ENCODE measurements around the gene TM6SF1. TPM values are rescaled to one million over a fixed set of nuclear protein-coding genes. Genes with fewer than 3 reads are reported as not detected.
A peak's percentile ranks its signal among the peaks of the same experiment; 100 is the strongest.

Gene TM6SF1
- total RNA-seq, 1 donor from 2014 or later: 2.1 TPM

GRCh38 chr15:83061680-83062079, 45.8 kb upstream of the TM6SF1 start:
- no peaks in the 10 kb centered on the region for H3K36me3 ChIP-seq (ENCODE audit: insufficient read depth, low read length)
- Mint-ChIP-seq H3K4me3 (ENCODE audit: unreplicated experiment) (no peak overlapping the region), H3K36me3 (ENCODE audit: low read depth, unreplicated experiment) (no peaks in the 10 kb centered on the region), H3K9me3 (ENCODE audit: unreplicated experiment) (no peaks in the 10 kb centered on the region), H3K4me1 (ENCODE audit: low read depth, unreplicated experiment) (peaks cover 4% of the 10 kb centered on the region), H3K27ac (ENCODE audit: unreplicated experiment) (no peak overlapping the region), H3K27me3 (ENCODE audit: low read depth, unreplicated experiment) (no peaks in the 10 kb centered on the region)
- no peak overlapping the region for H3K4me3 ChIP-seq (ENCODE audit: insufficient read depth, low read depth, low read length)
- TF ChIP-seq EZH2 (IDR thresholded peaks at IDR 0.05; ENCODE audit: insufficient read depth, low read length) (no peak), CTCF (IDR thresholded peaks at IDR 0.05; ENCODE audit: insufficient read depth, low read depth, low read length) (no peak)
- peak overlapping the region; percentile 49 for H3K4me2 ChIP-seq (ENCODE audit: low read length)
- FAIRE-seq (no peak), DNase-seq (ENCODE audit: low read depth) (peak; percentile 86)
- no peaks in the 10 kb centered on the region for H3K27me3 ChIP-seq (ENCODE audit: insufficient read depth, low read length)
- peaks cover 89% of the 10 kb centered on the region for H4K20me1 ChIP-seq (ENCODE audit: insufficient read depth, low read length)
- H3K9ac ChIP-seq (ENCODE audit: low read length): no peak overlapping the region
- no peak overlapping the region for H2AFZ ChIP-seq (ENCODE audit: low read depth, low read length)
- peak overlapping the region; percentile 24 for H3K27ac ChIP-seq (ENCODE audit: low read depth, low read length)
- peaks cover 9% of the 10 kb centered on the region for H3K4me1 ChIP-seq (ENCODE audit: insufficient read depth, low read length)
- H3K79me2 ChIP-seq (ENCODE audit: insufficient read depth, low read length): peaks cover 100% of the 10 kb centered on the region
- H3K9me3 ChIP-seq (ENCODE audit: insufficient read depth, low read depth, low read length): no peaks in the 10 kb centered on the region

GRCh38 chr15:83062768-83063180, 44.7 kb upstream of the TM6SF1 start:
- no peak overlapping the region for H3K4me3 ChIP-seq (ENCODE audit: insufficient read depth, low read depth, low read length)
- Mint-ChIP-seq H3K4me3 (ENCODE audit: unreplicated experiment) (no peak overlapping the region), H3K36me3 (ENCODE audit: low read depth, unreplicated experiment) (no peaks in the 10 kb centered on the region), H3K27ac (ENCODE audit: unreplicated experiment) (no peak overlapping the region), H3K27me3 (ENCODE audit: low read depth, unreplicated experiment) (no peaks in the 10 kb centered on the region), H3K4me1 (ENCODE audit: low read depth, unreplicated experiment) (peaks cover 4% of the 10 kb centered on the region), H3K9me3 (ENCODE audit: unreplicated experiment) (no peaks in the 10 kb centered on the region)
- peaks cover 78% of the 10 kb centered on the region for H4K20me1 ChIP-seq (ENCODE audit: insufficient read depth, low read length)
- no peaks in the 10 kb centered on the region for H3K27me3 ChIP-seq (ENCODE audit: insufficient read depth, low read length)
- no peak overlapping the region for H3K9ac ChIP-seq (ENCODE audit: low read length)
- TF ChIP-seq CTCF (IDR thresholded peaks at IDR 0.05; ENCODE audit: insufficient read depth, low read depth, low read length) (no peak), EZH2 (IDR thresholded peaks at IDR 0.05; ENCODE audit: insufficient read depth, low read length) (no peak)
- H3K9me3 ChIP-seq (ENCODE audit: insufficient read depth, low read depth, low read length): no peaks in the 10 kb centered on the region
- no peaks in the 10 kb centered on the region for H3K36me3 ChIP-seq (ENCODE audit: insufficient read depth, low read length)
- peaks cover 14% of the 10 kb centered on the region for H3K4me1 ChIP-seq (ENCODE audit: insufficient read depth, low read length)
- H3K79me2 ChIP-seq (ENCODE audit: insufficient read depth, low read length): peaks cover 92% of the 10 kb centered on the region
- FAIRE-seq (no peak), DNase-seq (ENCODE audit: low read depth) (no peak)
- no peak overlapping the region for H3K27ac ChIP-seq (ENCODE audit: low read depth, low read length)
- no peak overlapping the region for H2AFZ ChIP-seq (ENCODE audit: low read depth, low read length)
- peak overlapping the region; percentile 93 for H3K4me2 ChIP-seq (ENCODE audit: low read length)

GRCh38 chr15:83063551-83063950, 43.9 kb upstream of the TM6SF1 start:
- Histone ChIP-seq H3K36me3 (ENCODE audit: insufficient read depth, low read length) (no peaks in the 10 kb centered on the region), H3K4me1 (ENCODE audit: insufficient read depth, low read length) (peaks cover 14% of the 10 kb centered on the region), H3K4me2 (ENCODE audit: low read length) (peak overlapping the region; percentile 93), H3K4me3 (ENCODE audit: insufficient read depth, low read depth, low read length) (no peak overlapping the region), H3K9me3 (ENCODE audit: insufficient read depth, low read depth, low read length) (no peaks in the 10 kb centered on the region), H3K27me3 (ENCODE audit: insufficient read depth, low read length) (no peaks in the 10 kb centered on the region), H4K20me1 (ENCODE audit: insufficient read depth, low read length) (peaks cover 71% of the 10 kb centered on the region), H2AFZ (ENCODE audit: low read depth, low read length) (no peak overlapping the region), H3K27ac (ENCODE audit: low read depth, low read length) (no peak overlapping the region), H3K9ac (ENCODE audit: low read length) (no peak overlapping the region), H3K79me2 (ENCODE audit: insufficient read depth, low read length) (peaks cover 85% of the 10 kb centered on the region)
- FAIRE-seq (no peak), DNase-seq (ENCODE audit: low read depth) (no peak)
- H3K27ac Mint-ChIP-seq (ENCODE audit: unreplicated experiment): no peak overlapping the region
- H3K9me3 Mint-ChIP-seq (ENCODE audit: unreplicated experiment): no peaks in the 10 kb centered on the region
- H3K27me3 Mint-ChIP-seq (ENCODE audit: low read depth, unreplicated experiment): no peaks in the 10 kb centered on the region
- TF ChIP-seq CTCF (IDR thresholded peaks at IDR 0.05; ENCODE audit: insufficient read depth, low read depth, low read length) (no peak), EZH2 (IDR thresholded peaks at IDR 0.05; ENCODE audit: insufficient read depth, low read length) (no peak)
- H3K4me1 Mint-ChIP-seq (ENCODE audit: low read depth, unreplicated experiment): peaks cover 4% of the 10 kb centered on the region
- no peaks in the 10 kb centered on the region for H3K36me3 Mint-ChIP-seq (ENCODE audit: low read depth, unreplicated experiment)
- no peak overlapping the region for H3K4me3 Mint-ChIP-seq (ENCODE audit: unreplicated experiment)

Measured in astrocyte (in vitro differentiated cells and primary cell).